ENCODE data around the gene SLC1A3.

Gene SLC1A3

GRCh38 chr5:36606428-36607113 is at the start of gene SLC1A3:
Gene SLC1A3 (plus strand): TSS chr5:36606606. CDS start chr5:36608424, 1,818 bp downstream.
- H3K9me3 Mint-ChIP-seq = no peaks in the 10 kb centered on the region
- no peak for TF ChIP-seq CTCF (IDR thresholded peaks at IDR 0.05)
- peak within 1 kb of the TSS; percentile 18 for H3K27ac Mint-ChIP-seq
- H3K36me3 Mint-ChIP-seq (ENCODE audit: low read depth) = peaks cover 17% of the 10 kb centered on the region
- H3K4me3 Mint-ChIP-seq = peak within 1 kb of the TSS; percentile 93
- peaks cover 14% of the 10 kb centered on the region for H3K27me3 Mint-ChIP-seq (ENCODE audit: low read depth, poor library complexity)
- peak; percentile 62 for DNase-seq
- peaks cover 53% of the 10 kb centered on the region for H3K4me1 Mint-ChIP-seq

GRCh38 chr5:36558641-36559040 is 47.8 kb upstream of the SLC1A3 start:
- Mint-ChIP-seq H3K36me3 (ENCODE audit: low read depth) (no peaks in the 10 kb centered on the region), H3K27me3 (ENCODE audit: low read depth, poor library complexity) (peaks cover 5% of the 10 kb centered on the region), H3K4me3 (no peak overlapping the region), H3K4me1 (no peaks in the 10 kb centered on the region), H3K9me3 (peaks cover 7% of the 10 kb centered on the region), H3K27ac (no peak overlapping the region)
- DNase-seq = no peak
- TF ChIP-seq CTCF (IDR thresholded peaks at IDR 0.05) = no peak

- H3K27ac Mint-ChIP-seq = no peak overlapping the region
- H3K36me3 Mint-ChIP-seq (ENCODE audit: low read depth) = no peaks in the 10 kb centered on the region
- no peak for TF ChIP-seq CTCF (IDR thresholded peaks at IDR 0.05)
- DNase-seq = no peak
- H3K4me1 Mint-ChIP-seq = no peaks in the 10 kb centered on the region
- no peaks in the 10 kb centered on the region for H3K27me3 Mint-ChIP-seq (ENCODE audit: low read depth, poor library complexity)
- H3K4me3 Mint-ChIP-seq = no peak overlapping the region
- H3K9me3 Mint-ChIP-seq = peaks cover 5% of the 10 kb centered on the region
Observed at GRCh38 chr5:36561601-36562000, 44.8 kb upstream of the SLC1A3 start.

GRCh38 chr5:36569491-36569890 is 36.9 kb upstream of the SLC1A3 start:
- Mint-ChIP-seq H3K4me3 (no peak overlapping the region), H3K4me1 (no peaks in the 10 kb centered on the region), H3K9me3 (no peaks in the 10 kb centered on the region), H3K36me3 (ENCODE audit: low read depth) (no peaks in the 10 kb centered on the region), H3K27me3 (ENCODE audit: low read depth, poor library complexity) (no peaks in the 10 kb centered on the region), H3K27ac (no peak overlapping the region)
- DNase-seq = no peak
- TF ChIP-seq CTCF (IDR thresholded peaks at IDR 0.05) = no peak

GRCh38 chr5:36570301-36571095 is 35.9 kb upstream of the SLC1A3 start:
- Mint-ChIP-seq H3K27ac (no peak overlapping the region), H3K36me3 (ENCODE audit: low read depth) (no peaks in the 10 kb centered on the region), H3K27me3 (ENCODE audit: low read depth, poor library complexity) (no peaks in the 10 kb centered on the region), H3K9me3 (no peaks in the 10 kb centered on the region), H3K4me1 (no peaks in the 10 kb centered on the region), H3K4me3 (no peak overlapping the region)
- no peak for DNase-seq
- TF ChIP-seq CTCF (IDR thresholded peaks at IDR 0.05) = no peak

All from nephron progenitor cell (in vitro differentiated cells).